ENCODE data around the gene DGAT2. TPM values are rescaled to one million over a fixed set of nuclear protein-coding genes. Genes with fewer than 3 reads are reported as not detected.

The DGAT2 gene
- total RNA-seq, 4 donors from 2014 or later, result 2.4 to 7.7 (median 4.5) TPM

GRCh38 chr11:75812542-75813040, 44.0 kb downstream of the DGAT2 start:
- Histone ChIP-seq H3K4me3 (no peak overlapping the region), H3K27me3 (no peaks in the 10 kb centered on the region), H3K36me3 (no peaks in the 10 kb centered on the region), H3K4me1 (peaks cover 0 to 16% (median 9%) of the 10 kb centered on the region in 4 donors), H3K27ac (no peak overlapping the region), H3K9me3 (no peaks in the 10 kb centered on the region)
- peak in 1 of 3 donors; percentile 29 for DNase-seq
- TF ChIP-seq POLR2A (IDR thresholded peaks at IDR 0.05) (no peak), CTCF (IDR thresholded peaks at IDR 0.05) (no peak)

DNA sequence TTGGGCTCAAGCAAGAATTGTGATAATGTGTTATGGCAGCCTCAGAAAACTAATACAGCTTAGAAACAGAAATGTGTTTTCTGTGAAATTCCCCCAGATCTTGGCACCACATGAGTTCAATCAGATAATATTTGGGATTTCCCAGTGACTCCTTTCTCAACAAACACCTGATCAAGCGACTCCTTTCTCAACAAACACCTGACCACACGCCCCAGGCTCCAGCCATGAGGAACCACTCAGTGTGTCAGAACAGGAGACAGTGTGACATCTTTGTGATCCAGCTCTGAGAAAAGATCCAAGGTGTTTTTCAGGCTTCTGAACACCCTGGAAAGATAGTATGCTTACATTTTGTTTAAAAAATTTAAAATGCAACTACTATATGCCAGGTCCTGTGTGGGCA, 44.5 kb downstream of the DGAT2 start:
- Histone ChIP-seq H3K27me3 (no peaks in the 10 kb centered on the region), H3K36me3 (no peaks in the 10 kb centered on the region), H3K4me1 (peaks cover 0 to 19% (median 9%) of the 10 kb centered on the region in 4 donors), H3K4me3 (no peak overlapping the region), H3K9me3 (no peaks in the 10 kb centered on the region), H3K27ac (no peak overlapping the region)
- TF ChIP-seq POLR2A (IDR thresholded peaks at IDR 0.05) (no peak), CTCF (IDR thresholded peaks at IDR 0.05) (no peak)
- DNase-seq, result peak in 1 of 3 donors; percentile 35

- peaks cover 0 to 19% (median 9%) of the 10 kb centered on the region in 4 donors for H3K4me1 ChIP-seq
- TF ChIP-seq CTCF (IDR thresholded peaks at IDR 0.05) (no peak), POLR2A (IDR thresholded peaks at IDR 0.05) (no peak)
- H3K9me3 ChIP-seq, result no peaks in the 10 kb centered on the region
- H3K27ac ChIP-seq, result peak overlapping the region in 3 of 4 donors; percentile 94 to 97 (median 95)
- H3K4me3 ChIP-seq, result no peak overlapping the region
- no peaks in the 10 kb centered on the region for H3K27me3 ChIP-seq
- H3K36me3 ChIP-seq, result no peaks in the 10 kb centered on the region
- DNase-seq, result no peak
Measured at GRCh38 chr11:75813622-75814039, 45.1 kb downstream of the DGAT2 start.

DNA sequence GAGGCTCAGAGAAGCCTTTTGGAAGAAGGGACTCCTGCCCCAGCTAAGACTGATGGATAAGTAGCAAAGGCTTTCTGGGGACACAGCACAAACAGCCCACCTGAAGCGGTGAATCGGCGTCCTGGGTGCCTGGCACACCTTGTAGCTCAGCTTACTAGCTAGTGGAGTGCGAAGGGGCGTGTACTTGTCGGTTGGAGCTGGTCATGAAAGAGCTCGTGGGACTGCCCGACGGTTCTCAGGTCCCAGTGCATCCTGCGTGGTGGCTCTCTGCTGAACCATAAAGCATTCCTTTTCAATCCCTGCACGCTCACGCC, 45.7 kb downstream of the DGAT2 start:
- no peak for DNase-seq
- Histone ChIP-seq H3K36me3 (no peaks in the 10 kb centered on the region), H3K4me1 (peaks cover 0 to 19% (median 9%) of the 10 kb centered on the region in 4 donors), H3K4me3 (peak overlapping the region; percentile 86 to 98 (median 96)), H3K27ac (peak overlapping the region; percentile 94 to 99 (median 96)), H3K27me3 (no peaks in the 10 kb centered on the region), H3K9me3 (no peaks in the 10 kb centered on the region)
- TF ChIP-seq POLR2A (IDR thresholded peaks at IDR 0.05), result peak in 1 of 2 donors; percentile 30
- no peak for TF ChIP-seq CTCF (IDR thresholded peaks at IDR 0.05)

- peak in 4 of 6 experiments; percentile 12 to 44 (median 38) for TF ChIP-seq CTCF (IDR thresholded peaks at IDR 0.05)
- peak; percentile 78 to 90 for TF ChIP-seq POLR2A (IDR thresholded peaks at IDR 0.05)
- Histone ChIP-seq H3K27me3 (no peaks in the 10 kb centered on the region), H3K4me1 (peaks cover 0 to 19% (median 9%) of the 10 kb centered on the region in 4 donors), H3K27ac (peak within 1 kb of the TSS; percentile 94 to 99 (median 96)), H3K4me3 (peak within 1 kb of the TSS; percentile 86 to 98 (median 96)), H3K9me3 (no peaks in the 10 kb centered on the region), H3K36me3 (no peaks in the 10 kb centered on the region)
- peak; percentile 97 to 99 (median 99) for DNase-seq
Measured at GRCh38 chr11:75814677-75815344, 46.2 kb downstream of the DGAT2 start, which contains the start of gene UVRAG. UVRAG (plus strand) TSS chr11:75815210; CDS start chr11:75815408, 198 bp downstream.

All from Peyer's patch (tissue), 4 donors.